ENCODE results near the gene HEXD.
"Not testable (repeated sequence)": the region's sequence is repeated elsewhere in the genome, so short reads cannot be mapped to it uniquely, and the experiment has no call there.

HEXD gene

DNA sequence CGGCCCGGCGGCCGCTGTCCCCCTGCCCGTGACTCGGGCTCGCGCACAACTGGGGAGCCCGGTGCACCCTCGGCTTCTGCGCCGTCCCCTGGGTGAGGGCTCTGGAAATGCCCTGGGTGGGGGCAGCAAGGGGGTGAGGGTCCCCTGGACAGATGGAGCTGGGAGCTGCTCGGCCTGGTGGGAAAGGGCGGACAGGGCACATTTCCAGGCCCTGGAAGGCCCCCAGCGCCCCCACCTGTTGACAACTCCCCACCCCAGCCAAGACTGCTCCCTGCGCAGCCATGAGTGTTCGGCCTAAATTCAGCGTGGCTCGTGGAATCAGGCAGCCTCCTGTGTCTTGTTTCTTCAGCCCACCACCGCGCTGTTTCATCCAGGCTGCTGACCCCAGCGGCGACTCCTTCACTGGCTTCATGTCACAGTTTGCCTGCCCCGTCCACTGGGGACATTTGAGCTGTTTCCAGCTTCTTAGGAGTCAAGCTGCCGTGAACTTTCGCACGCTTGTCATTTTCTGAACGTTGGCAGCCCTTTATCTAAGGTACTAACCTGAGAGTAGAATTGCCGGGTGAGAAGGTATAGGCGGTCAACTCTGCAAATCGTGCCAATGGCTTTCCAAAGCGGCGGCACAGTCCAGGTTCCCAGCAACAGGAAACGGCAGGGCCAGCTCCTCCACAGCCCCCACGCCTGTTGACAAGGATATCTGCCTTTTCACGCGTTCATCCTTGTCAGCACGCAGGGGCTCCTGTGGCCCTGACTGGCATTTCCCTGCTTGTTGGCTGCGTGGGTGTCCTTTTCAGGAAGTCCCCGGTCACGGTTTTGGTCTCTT lies 45.7 kb upstream of the HEXD start:
- no peaks in the 10 kb centered on the region for H3K36me3 Mint-ChIP-seq (ENCODE audit: low read depth)
- peaks cover 32% of the 10 kb centered on the region for H3K27me3 Mint-ChIP-seq (ENCODE audit: low read depth)
- TF ChIP-seq CTCF (IDR thresholded peaks at IDR 0.05; ENCODE audit: unreplicated experiment in 3 of 3) = no peak
- peaks cover 34% of the 10 kb centered on the region for H3K4me1 Mint-ChIP-seq
- H3K4me3 Mint-ChIP-seq = peak overlapping the region; percentile 81 to 90 (median 84)
- no peaks in the 10 kb centered on the region for H3K9me3 Mint-ChIP-seq
- H3K27ac Mint-ChIP-seq = peak overlapping the region; percentile 57 to 66 (median 61)

DNA sequence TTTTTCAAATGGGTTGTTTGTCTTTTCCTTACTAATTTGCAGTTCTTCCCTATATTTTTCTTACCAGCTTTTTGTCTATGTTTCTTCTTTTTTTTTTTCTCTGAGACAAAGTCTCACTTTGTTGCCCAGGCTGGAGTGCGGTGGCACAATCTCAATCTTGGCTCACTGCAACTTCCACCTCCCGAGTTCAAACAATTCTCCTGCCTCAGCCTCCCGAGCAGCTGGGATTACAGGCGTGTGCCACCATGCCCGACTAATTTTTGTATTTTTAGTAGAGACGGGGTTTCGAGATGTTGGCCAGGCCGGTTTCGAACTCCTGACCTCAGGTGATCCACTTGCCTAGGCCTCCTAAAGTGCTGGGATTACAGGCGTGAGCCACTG lies 45.1 kb upstream of the HEXD start:
- H3K27me3 Mint-ChIP-seq (ENCODE audit: low read depth) = peaks cover 32% of the 10 kb centered on the region
- not testable (repeated sequence) for H3K9me3 Mint-ChIP-seq; H3K36me3 Mint-ChIP-seq (ENCODE audit: low read depth)
- H3K27ac Mint-ChIP-seq = peak overlapping the region in 1 of 3 experiments; percentile 61
- H3K4me1 Mint-ChIP-seq = peaks cover 28% of the 10 kb centered on the region
- H3K4me3 Mint-ChIP-seq = peak overlapping the region; percentile 81 to 90 (median 84)

DNA sequence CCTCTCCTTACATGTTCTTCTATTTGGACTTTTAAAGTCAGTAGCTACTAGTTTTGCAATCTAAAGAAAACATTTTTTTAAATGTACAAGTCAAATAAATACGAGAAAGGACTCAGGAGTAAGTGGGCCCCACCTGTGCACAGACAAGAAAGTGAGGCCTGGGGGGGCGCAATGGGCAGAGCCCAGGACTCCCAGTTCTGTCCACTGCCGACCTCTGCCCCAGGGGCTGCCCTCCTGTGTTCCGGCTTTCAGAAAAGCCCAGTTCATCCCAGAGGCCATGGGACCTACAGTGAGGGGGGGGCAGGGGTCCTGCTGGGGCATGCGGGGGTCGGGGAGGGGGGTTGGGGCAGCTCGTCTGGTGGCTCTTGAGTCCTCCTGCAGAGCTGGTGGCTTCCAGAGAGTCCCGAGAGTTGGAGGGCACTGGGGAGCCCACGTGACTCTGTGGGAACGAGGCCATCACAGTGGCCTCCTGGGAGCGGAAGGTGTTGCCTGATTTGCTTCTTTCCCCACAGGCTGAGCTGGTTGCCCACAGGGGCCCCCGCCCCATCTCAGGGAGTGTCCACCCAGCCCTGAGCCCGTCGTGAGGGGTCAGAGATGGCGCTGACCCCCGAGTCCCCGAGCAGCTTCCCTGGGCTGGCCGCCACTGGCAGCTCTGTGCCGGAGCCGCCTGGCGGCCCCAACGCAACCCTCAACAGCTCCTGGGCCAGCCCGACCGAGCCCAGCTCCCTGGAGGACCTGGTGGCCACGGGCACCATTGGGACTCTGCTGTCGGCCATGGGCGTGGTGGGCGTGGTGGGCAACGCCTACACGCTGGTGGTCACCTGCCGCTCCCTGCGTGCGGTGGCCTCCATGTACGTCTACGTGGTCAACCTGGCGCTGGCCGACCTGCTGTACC lies 44.2 kb upstream of the HEXD start:
- Mint-ChIP-seq H3K27me3 (ENCODE audit: low read depth) (peaks cover 35% of the 10 kb centered on the region), H3K4me3 (peak overlapping the region; percentile 81 to 90 (median 84)), H3K9me3 (no peaks in the 10 kb centered on the region), H3K36me3 (ENCODE audit: low read depth) (no peaks in the 10 kb centered on the region), H3K4me1 (peaks cover 30% of the 10 kb centered on the region), H3K27ac (peak overlapping the region in 1 of 3 experiments; percentile 61)
- no peak for TF ChIP-seq CTCF (IDR thresholded peaks at IDR 0.05; ENCODE audit: unreplicated experiment in 3 of 3)

DNA sequence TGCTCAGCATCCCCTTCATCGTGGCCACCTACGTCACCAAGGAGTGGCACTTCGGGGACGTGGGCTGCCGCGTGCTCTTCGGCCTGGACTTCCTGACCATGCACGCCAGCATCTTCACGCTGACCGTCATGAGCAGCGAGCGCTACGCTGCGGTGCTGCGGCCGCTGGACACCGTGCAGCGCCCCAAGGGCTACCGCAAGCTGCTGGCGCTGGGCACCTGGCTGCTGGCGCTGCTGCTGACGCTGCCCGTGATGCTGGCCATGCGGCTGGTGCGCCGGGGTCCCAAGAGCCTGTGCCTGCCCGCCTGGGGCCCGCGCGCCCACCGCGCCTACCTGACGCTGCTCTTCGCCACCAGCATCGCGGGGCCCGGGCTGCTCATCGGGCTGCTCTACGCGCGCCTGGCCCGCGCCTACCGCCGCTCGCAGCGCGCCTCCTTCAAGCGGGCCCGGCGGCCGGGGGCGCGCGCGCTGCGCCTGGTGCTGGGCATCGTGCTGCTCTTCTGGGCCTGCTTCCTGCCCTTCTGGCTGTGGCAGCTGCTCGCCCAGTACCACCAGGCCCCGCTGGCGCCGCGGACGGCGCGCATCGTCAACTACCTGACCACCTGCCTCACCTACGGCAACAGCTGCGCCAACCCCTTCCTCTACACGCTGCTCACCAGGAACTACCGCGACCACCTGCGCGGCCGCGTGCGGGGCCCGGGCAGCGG lies 43.4 kb upstream of the HEXD start:
- Mint-ChIP-seq H3K9me3 (no peaks in the 10 kb centered on the region), H3K27me3 (ENCODE audit: low read depth) (peaks cover 37% of the 10 kb centered on the region), H3K27ac (no peak overlapping the region), H3K36me3 (ENCODE audit: low read depth) (no peaks in the 10 kb centered on the region), H3K4me1 (peaks cover 29% of the 10 kb centered on the region), H3K4me3 (peak overlapping the region in 1 of 3 experiments; percentile 25)
- no peak for TF ChIP-seq CTCF (IDR thresholded peaks at IDR 0.05; ENCODE audit: unreplicated experiment in 3 of 3)

GRCh38 chr17:82375359-82376041 lies 42.6 kb upstream of the HEXD start:
- Mint-ChIP-seq H3K4me1 (peaks cover 30% of the 10 kb centered on the region), H3K9me3 (no peaks in the 10 kb centered on the region), H3K27ac (no peak overlapping the region), H3K4me3 (no peak overlapping the region), H3K36me3 (ENCODE audit: low read depth) (no peaks in the 10 kb centered on the region), H3K27me3 (ENCODE audit: low read depth) (peaks cover 36% of the 10 kb centered on the region)
- no peak for TF ChIP-seq CTCF (IDR thresholded peaks at IDR 0.05; ENCODE audit: unreplicated experiment in 3 of 3)
